22Rv1 (cell line): ENCODE data around the gene SPEM1.
"Not testable (repeated sequence)": the region's sequence is repeated elsewhere in the genome, so short reads cannot be mapped to it uniquely, and the experiment has no call there.

Experiments used
- ZFX ChIP-seq: fragments of 450-650 bp; IDR thresholded peaks from 2 replicates; pipeline ENCODE4 v1.6.1; 2017; ENCODE audit warnings: antibody characterized with exemption, borderline replicate concordance
- TF ChIP-seq, protein P1 (sequence below): fragments of 450-650 bp; IDR thresholded peaks from 2 replicates; pipeline ENCODE4 v1.5.1; 2017; ENCODE audit warnings: mild to moderate bottlenecking

DNA sequence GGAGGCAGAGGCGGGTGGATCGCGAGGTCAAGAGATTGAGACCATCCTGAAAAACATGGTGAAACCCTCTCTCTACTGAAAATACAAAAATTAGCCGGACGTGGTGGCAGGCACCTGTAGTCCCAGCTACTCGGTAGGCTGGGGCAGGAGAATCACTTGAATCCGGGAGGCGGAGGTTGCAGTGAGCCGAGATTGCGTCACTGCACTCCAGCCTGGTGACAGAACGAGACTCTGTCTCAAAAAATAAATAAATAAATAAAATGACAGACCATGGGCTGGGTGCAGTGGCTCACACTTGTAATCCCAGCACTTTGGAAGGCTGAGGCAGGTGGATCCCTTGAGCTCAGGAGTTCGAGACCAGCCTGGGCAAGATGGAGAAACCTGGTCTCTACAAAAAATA is 49.7 kb downstream of the SPEM1 start:
- TF ChIP-seq, protein P1, sequence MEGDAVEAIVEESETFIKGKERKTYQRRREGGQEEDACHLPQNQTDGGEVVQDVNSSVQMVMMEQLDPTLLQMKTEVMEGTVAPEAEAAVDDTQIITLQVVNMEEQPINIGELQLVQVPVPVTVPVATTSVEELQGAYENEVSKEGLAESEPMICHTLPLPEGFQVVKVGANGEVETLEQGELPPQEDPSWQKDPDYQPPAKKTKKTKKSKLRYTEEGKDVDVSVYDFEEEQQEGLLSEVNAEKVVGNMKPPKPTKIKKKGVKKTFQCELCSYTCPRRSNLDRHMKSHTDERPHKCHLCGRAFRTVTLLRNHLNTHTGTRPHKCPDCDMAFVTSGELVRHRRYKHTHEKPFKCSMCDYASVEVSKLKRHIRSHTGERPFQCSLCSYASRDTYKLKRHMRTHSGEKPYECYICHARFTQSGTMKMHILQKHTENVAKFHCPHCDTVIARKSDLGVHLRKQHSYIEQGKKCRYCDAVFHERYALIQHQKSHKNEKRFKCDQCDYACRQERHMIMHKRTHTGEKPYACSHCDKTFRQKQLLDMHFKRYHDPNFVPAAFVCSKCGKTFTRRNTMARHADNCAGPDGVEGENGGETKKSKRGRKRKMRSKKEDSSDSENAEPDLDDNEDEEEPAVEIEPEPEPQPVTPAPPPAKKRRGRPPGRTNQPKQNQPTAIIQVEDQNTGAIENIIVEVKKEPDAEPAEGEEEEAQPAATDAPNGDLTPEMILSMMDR: not testable (repeated sequence)
- not testable (repeated sequence) for TF ChIP-seq ZFX
